ENCODE results near the gene DHFR2. TPM values are rescaled to one million over a fixed set of nuclear protein-coding genes. Genes with fewer than 3 reads are reported as not detected.

DHFR2 gene
- polyA plus RNA-seq, 1 of the 3 experiments (the other 2 are of a cell fraction), result 1.3 TPM

DNA sequence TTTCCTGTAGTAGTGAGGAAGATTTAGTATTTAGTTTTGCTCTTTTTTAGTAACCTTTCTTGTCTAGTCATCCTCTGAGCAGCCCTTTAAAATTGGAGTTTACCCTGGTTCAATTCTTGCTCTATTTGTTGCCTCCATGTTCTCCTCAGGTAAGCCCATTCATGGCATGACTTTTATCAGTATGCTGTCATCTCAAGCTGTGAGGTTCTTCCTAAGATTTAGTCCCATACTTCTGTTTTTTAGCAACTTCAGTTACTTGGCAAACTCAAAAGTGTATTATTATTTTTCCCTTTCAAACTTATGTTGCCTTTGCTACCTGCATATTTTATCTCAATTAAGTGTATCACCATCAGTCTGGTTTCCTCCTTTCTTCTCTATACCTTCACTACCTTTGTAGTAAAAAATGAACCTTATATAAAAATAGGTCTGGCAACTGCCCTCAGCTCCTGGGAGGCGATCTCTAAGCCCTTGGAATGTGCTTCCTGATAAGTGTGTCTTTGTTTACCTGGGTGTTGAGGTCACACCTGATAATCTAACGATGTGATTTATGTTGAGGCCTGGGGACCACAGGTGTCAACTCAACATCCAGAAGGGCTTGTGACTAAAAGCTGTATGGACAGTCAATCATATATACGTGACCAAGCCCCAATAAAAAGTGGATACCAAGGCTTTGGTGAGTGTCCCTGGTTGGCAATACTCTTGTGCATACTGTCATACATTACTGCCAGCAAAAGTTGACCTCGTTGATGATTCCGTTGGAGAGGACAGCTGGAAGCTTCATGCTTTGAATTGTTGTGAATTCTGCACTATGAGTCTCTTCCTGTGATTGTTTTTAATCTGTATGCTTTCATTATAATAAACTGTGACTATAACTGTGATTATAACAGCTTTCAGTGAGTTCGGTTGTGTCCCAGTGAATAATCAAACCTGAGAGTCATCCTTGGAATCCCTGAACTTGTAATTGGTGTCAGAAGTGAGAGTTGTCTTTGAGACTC is 4.1 kb upstream of the DHFR2 start:
- no peaks in the 10 kb centered on the region for H3K27me3 ChIP-seq (ENCODE audit: insufficient read depth)
- H3K79me2 ChIP-seq (ENCODE audit: insufficient read depth), result peaks cover 29% of the 10 kb centered on the region; the same call in 1 of the 2 replicates
- H3K4me1 ChIP-seq (ENCODE audit: control insufficient read depth in 1 of 2, insufficient read depth in 2 of 2, low read depth in 1 of 2, low read length in 1 of 2), result no peaks in the 10 kb centered on the region; a peak in 2 of 4 replicates
- H3F3A ChIP-seq (replicated peaks; ENCODE audit: insufficient read depth), result peaks cover 14% of the 10 kb centered on the region
- H2AFZ ChIP-seq (ENCODE audit: low read depth), result no peak overlapping the region
- H4K20me1 ChIP-seq (ENCODE audit: insufficient read depth), result no peaks in the 10 kb centered on the region
- TF ChIP-seq, protein P1, sequence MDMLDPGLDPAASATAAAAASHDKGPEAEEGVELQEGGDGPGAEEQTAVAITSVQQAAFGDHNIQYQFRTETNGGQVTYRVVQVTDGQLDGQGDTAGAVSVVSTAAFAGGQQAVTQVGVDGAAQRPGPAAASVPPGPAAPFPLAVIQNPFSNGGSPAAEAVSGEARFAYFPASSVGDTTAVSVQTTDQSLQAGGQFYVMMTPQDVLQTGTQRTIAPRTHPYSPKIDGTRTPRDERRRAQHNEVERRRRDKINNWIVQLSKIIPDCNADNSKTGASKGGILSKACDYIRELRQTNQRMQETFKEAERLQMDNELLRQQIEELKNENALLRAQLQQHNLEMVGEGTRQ (IDR thresholded peaks at IDR 0.05; ENCODE audit: borderline replicate concordance, low read depth, low read length), result no peak
- no peak for TF ChIP-seq RAD21 (IDR thresholded peaks at IDR 0.05; ENCODE audit: low read length)
- no peak for TF ChIP-seq POLR2AphosphoS5 (IDR thresholded peaks at IDR 0.05; ENCODE audit: low read depth, low read length)
- TF ChIP-seq, protein P2, sequence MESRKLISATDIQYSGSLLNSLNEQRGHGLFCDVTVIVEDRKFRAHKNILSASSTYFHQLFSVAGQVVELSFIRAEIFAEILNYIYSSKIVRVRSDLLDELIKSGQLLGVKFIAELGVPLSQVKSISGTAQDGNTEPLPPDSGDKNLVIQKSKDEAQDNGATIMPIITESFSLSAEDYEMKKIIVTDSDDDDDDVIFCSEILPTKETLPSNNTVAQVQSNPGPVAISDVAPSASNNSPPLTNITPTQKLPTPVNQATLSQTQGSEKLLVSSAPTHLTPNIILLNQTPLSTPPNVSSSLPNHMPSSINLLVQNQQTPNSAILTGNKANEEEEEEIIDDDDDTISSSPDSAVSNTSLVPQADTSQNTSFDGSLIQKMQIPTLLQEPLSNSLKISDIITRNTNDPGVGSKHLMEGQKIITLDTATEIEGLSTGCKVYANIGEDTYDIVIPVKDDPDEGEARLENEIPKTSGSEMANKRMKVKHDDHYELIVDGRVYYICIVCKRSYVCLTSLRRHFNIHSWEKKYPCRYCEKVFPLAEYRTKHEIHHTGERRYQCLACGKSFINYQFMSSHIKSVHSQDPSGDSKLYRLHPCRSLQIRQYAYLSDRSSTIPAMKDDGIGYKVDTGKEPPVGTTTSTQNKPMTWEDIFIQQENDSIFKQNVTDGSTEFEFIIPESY (IDR thresholded peaks at IDR 0.05; ENCODE audit: borderline replicate concordance, low read depth), result no peak
- TF ChIP-seq TAF1 (IDR thresholded peaks at IDR 0.05; ENCODE audit: borderline replicate concordance, low read depth, low read length), result no peak
- TF ChIP-seq NFIC (IDR thresholded peaks at IDR 0.05; ENCODE audit: borderline replicate concordance), result no peak
- TF ChIP-seq YY1 (IDR thresholded peaks at IDR 0.05; ENCODE audit: low read depth), result no peak
- no peak for TF ChIP-seq MXI1 (IDR thresholded peaks at IDR 0.05; ENCODE audit: low read depth, low read length)
- TF ChIP-seq RFX5 (IDR thresholded peaks at IDR 0.05; ENCODE audit: low read length), result no peak
- TF ChIP-seq GATA2 (CRISPR knock-in tag; IDR thresholded peaks at IDR 0.05), result no peak
- TF ChIP-seq, protein P3, sequence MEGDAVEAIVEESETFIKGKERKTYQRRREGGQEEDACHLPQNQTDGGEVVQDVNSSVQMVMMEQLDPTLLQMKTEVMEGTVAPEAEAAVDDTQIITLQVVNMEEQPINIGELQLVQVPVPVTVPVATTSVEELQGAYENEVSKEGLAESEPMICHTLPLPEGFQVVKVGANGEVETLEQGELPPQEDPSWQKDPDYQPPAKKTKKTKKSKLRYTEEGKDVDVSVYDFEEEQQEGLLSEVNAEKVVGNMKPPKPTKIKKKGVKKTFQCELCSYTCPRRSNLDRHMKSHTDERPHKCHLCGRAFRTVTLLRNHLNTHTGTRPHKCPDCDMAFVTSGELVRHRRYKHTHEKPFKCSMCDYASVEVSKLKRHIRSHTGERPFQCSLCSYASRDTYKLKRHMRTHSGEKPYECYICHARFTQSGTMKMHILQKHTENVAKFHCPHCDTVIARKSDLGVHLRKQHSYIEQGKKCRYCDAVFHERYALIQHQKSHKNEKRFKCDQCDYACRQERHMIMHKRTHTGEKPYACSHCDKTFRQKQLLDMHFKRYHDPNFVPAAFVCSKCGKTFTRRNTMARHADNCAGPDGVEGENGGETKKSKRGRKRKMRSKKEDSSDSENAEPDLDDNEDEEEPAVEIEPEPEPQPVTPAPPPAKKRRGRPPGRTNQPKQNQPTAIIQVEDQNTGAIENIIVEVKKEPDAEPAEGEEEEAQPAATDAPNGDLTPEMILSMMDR (IDR thresholded peaks at IDR 0.05), result no peak
- TF ChIP-seq GABPA (IDR thresholded peaks at IDR 0.05; ENCODE audit: low read depth), result no peak
- TF ChIP-seq, protein P4, sequence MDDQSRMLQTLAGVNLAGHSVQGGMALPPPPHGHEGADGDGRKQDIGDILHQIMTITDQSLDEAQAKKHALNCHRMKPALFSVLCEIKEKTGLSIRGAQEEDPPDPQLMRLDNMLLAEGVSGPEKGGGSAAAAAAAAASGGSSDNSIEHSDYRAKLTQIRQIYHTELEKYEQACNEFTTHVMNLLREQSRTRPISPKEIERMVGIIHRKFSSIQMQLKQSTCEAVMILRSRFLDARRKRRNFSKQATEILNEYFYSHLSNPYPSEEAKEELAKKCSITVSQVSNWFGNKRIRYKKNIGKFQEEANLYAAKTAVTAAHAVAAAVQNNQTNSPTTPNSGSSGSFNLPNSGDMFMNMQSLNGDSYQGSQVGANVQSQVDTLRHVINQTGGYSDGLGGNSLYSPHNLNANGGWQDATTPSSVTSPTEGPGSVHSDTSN (IDR thresholded peaks at IDR 0.05), result no peak
- no peak for TF ChIP-seq EZH2phosphoT487 (IDR thresholded peaks at IDR 0.05; ENCODE audit: borderline replicate concordance, low read depth)
- TF ChIP-seq JUND (IDR thresholded peaks at IDR 0.05), result no peak
- peaks cover 14 to 18% of the 10 kb centered on the region in 2 experiments for H3K36me3 ChIP-seq (replicated peaks in 1 of 2; ENCODE audit: control insufficient read depth in 1 of 2, insufficient read depth in 2 of 2, low read length in 1 of 2)
- H3K4me2 ChIP-seq, result no peak overlapping the region
- H3K9ac ChIP-seq, result no peak overlapping the region
- ChIA-PET CTCF (interaction anchor here (0.9 to 1.6 kb wide), 3 partner anchors 12 to 62 kb away, joined by 3 read pairs; no protein-coding TSS in a partner anchor), POLR2A (interaction anchor here (1.3 kb wide), 1 partner anchor 93 kb away, joined by 3 read pairs; no protein-coding TSS in a partner anchor)
- no peaks in the 10 kb centered on the region for H3K9me2 ChIP-seq
- DNase-seq, result no peak
- WGBS (ENCODE audit: low lambda C conversion rate), result 96% methylated on average over 5 of the region's 6 CpGs
- no peaks in the 10 kb centered on the region for H3K9me3 ChIP-seq
- H3K4me3 ChIP-seq (ENCODE audit: low read depth in 2 of 2, low read length in 1 of 2), result no peak overlapping the region
- no peak overlapping the region for H3K27ac ChIP-seq (ENCODE audit: low read depth in 2 of 2, low read length in 1 of 2)

Measured in SK-N-SH (cell line).